BE2C (cell line): ENCODE data around the gene CD209.

Source experiments
- DNase-seq: peaks from one replicate; pipeline ENCODE4 v3.0.0-alpha.2; 2020
- H3K27me3 ChIP-seq: fragments of 250-450 bp; sonication (Bioruptor Pico); 2 replicates; pipeline ENCODE4 v1.5.1; 2020; ENCODE audit warnings: mild to moderate bottlenecking
- H3K36me3 ChIP-seq: fragments of 250-450 bp; sonication (Bioruptor Pico); 2 replicates; pipeline ENCODE4 v1.5.1; 2020; ENCODE audit warnings: mild to moderate bottlenecking
- H3K4me1 ChIP-seq: fragments of 250-450 bp; sonication (Bioruptor Pico); 2 replicates; pipeline ENCODE4 v1.5.1; 2020
- H3K4me3 ChIP-seq: 2 replicates; pipeline ENCODE4 v1.5.1; 2011; ENCODE audit warnings: low read depth, low read length
- H3K9me3 ChIP-seq: fragments of 250-450 bp; sonication (Bioruptor Pico); 2 replicates; pipeline ENCODE4 v1.5.1; 2020
- TF ChIP-seq, protein P1 (sequence below): IDR thresholded peaks from 2 replicates; pipeline ENCODE4 v1.5.1; 2012; ENCODE audit warnings: mild to moderate bottlenecking, low read depth, low read length

CD209 gene

GRCh38 chr19:7742991-7743390 lies 4.3 kb downstream of the CD209 start:
- Histone ChIP-seq H3K4me1 (no peaks in the 10 kb centered on the region), H3K36me3 (no peaks in the 10 kb centered on the region), H3K9me3 (no peaks in the 10 kb centered on the region; the same call in 1 of the 2 replicates), H3K4me3 (no peak overlapping the region), H3K27me3 (no peaks in the 10 kb centered on the region)
- DNase-seq = no peak
- TF ChIP-seq, protein P1, sequence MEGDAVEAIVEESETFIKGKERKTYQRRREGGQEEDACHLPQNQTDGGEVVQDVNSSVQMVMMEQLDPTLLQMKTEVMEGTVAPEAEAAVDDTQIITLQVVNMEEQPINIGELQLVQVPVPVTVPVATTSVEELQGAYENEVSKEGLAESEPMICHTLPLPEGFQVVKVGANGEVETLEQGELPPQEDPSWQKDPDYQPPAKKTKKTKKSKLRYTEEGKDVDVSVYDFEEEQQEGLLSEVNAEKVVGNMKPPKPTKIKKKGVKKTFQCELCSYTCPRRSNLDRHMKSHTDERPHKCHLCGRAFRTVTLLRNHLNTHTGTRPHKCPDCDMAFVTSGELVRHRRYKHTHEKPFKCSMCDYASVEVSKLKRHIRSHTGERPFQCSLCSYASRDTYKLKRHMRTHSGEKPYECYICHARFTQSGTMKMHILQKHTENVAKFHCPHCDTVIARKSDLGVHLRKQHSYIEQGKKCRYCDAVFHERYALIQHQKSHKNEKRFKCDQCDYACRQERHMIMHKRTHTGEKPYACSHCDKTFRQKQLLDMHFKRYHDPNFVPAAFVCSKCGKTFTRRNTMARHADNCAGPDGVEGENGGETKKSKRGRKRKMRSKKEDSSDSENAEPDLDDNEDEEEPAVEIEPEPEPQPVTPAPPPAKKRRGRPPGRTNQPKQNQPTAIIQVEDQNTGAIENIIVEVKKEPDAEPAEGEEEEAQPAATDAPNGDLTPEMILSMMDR = no peak

DNA sequence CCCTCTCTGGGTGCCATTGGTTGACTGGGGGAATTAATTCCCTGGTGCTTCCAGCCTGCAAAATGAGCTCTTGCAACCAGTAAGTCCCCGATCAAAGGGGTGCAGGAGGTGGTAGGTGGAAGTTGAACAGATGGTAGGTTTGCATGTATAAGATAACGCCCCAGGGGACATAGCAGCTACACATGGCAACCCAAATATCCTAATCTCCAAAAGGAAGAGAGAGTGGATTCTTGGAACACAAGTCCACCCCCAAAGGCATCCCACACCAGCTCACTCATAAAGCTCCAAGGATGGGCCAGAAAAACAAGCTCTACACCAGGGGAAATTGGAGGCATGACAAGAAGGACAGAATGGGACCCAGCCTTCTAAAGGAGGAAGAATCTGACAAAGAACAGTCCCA lies 4.8 kb downstream of the CD209 start:
- H3K4me3 ChIP-seq = no peak overlapping the region
- no peak for DNase-seq
- no peaks in the 10 kb centered on the region for H3K27me3 ChIP-seq

DNA sequence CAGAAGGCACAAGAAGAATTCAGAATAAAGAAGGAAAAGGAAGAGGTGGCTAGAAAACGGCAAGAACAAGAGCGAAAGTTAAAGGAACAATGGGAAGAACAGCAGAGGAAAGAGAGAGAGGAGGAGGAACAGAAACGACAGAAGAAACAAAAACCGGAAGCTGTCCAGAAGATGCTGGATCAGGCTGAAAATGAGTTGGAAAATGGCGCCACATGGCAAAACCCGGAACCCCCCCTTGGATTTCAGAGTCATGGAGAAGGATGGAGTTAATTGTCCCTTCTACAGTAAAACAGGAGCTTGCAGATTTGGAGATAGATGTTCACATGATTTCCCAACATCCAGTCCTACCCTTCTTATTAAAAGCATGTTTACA lies 6.7 kb downstream of the CD209 start:
- no peaks in the 10 kb centered on the region for H3K9me3 ChIP-seq
- no peaks in the 10 kb centered on the region for H3K4me1 ChIP-seq
- TF ChIP-seq, protein P1 = no peak
- peaks cover 5% of the 10 kb centered on the region; the same call in 1 of the 2 replicates for H3K27me3 ChIP-seq
- no peak for DNase-seq
- no peak overlapping the region for H3K4me3 ChIP-seq
- no peaks in the 10 kb centered on the region for H3K36me3 ChIP-seq

More for the DNA sequence above, 4.8 kb downstream of the CD209 start:
- Histone ChIP-seq H3K36me3 (no peaks in the 10 kb centered on the region), H3K9me3 (no peaks in the 10 kb centered on the region), H3K4me1 (no peaks in the 10 kb centered on the region)
- TF ChIP-seq, protein P1 = no peak

- no peak for DNase-seq
- Histone ChIP-seq H3K36me3 (no peaks in the 10 kb centered on the region), H3K27me3 (peaks cover 5% of the 10 kb centered on the region; the same call in 1 of the 2 replicates), H3K4me3 (no peak overlapping the region), H3K9me3 (no peaks in the 10 kb centered on the region), H3K4me1 (no peaks in the 10 kb centered on the region)
- TF ChIP-seq, protein P1 = no peak
Observed at GRCh38 chr19:7739801-7740681, 7.3 kb downstream of the CD209 start.

DNA sequence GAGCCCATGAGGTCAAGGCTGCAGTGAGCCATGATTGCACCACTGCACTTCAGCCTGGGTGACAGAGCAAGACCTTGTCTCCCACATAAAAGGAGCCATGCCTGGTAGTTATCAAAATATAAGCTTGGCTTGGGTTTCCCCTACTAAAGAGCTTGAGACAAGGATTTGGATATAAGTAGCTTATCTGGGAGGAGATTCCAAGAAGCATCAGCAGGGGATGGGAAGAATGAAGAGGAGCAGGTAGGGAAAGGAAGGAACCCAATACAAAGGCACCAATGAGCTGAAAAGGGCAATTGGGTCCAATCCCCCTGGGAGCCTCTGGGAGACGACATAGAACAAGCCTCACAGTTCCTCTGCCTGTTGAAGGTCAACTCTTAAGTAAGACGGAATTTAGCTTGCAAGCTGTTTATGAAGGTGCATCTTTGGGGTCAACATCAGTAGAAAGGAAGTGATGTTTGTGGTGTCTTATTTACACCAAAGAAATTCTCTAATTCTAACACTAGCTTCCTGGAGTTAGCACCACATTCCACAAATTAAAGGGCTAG lies 8.1 kb downstream of the CD209 start:
- TF ChIP-seq, protein P1 = no peak
- no peak for DNase-seq
- H3K36me3 ChIP-seq = no peaks in the 10 kb centered on the region
- no peaks in the 10 kb centered on the region for H3K9me3 ChIP-seq
- no peak overlapping the region for H3K4me3 ChIP-seq
- no peaks in the 10 kb centered on the region for H3K4me1 ChIP-seq
- H3K27me3 ChIP-seq = peaks cover 8% of the 10 kb centered on the region; the same call in 1 of the 2 replicates

DNA sequence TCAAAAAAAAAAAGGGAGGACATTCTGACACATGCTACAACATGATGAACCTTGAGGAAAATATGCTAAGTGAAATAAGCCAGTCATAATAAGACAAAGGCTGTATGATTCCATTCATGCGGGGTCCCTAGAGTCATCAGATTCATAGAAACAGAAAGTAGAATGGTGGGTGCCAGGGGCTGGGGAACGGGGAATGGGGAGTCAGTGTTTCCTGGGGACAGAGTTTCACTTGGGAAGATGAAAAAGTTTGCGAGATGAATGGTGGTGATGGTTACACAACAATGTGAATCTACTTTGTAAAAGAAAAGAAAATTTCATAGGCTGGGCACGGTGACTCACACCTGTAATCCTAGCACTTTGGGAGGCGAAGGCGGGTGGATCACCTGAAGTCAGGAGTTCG lies 9.3 kb downstream of the CD209 start:
- Histone ChIP-seq H3K36me3 (no peaks in the 10 kb centered on the region), H3K4me3 (no peak overlapping the region), H3K27me3 (peaks cover 13% of the 10 kb centered on the region; the same call in 1 of the 2 replicates), H3K4me1 (no peaks in the 10 kb centered on the region), H3K9me3 (no peaks in the 10 kb centered on the region)
- TF ChIP-seq, protein P1 = no peak
- DNase-seq = no peak
